ENCODE measurements around the gene PIMREG.

The PIMREG gene

DNA sequence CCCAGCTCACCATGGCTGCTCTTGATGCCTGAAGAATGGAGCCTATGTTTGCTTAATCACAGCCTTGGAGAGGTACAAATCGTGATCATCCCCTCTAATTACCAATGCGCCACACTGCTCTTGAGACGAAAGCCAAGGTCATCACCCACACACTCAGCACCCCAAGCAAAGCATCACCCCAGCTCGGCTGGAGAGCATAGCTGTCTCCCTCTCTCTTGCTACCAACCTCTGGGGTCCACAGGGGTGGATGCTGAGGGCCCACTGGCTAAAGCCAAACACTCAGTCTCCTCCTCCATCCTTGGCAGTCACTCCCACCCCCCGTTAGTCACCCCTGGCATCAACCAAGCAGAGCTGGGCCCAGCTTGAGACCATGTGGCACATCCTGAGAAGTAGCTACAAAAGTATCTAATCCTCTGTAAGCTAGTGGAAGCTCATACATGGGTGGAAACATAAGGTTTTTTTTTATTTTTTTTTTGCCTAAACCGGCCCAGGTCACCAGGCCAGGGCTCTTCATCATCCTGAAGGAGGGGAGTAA lies 44.8 kb downstream of the PIMREG start:
- TF ChIP-seq, protein P1, sequence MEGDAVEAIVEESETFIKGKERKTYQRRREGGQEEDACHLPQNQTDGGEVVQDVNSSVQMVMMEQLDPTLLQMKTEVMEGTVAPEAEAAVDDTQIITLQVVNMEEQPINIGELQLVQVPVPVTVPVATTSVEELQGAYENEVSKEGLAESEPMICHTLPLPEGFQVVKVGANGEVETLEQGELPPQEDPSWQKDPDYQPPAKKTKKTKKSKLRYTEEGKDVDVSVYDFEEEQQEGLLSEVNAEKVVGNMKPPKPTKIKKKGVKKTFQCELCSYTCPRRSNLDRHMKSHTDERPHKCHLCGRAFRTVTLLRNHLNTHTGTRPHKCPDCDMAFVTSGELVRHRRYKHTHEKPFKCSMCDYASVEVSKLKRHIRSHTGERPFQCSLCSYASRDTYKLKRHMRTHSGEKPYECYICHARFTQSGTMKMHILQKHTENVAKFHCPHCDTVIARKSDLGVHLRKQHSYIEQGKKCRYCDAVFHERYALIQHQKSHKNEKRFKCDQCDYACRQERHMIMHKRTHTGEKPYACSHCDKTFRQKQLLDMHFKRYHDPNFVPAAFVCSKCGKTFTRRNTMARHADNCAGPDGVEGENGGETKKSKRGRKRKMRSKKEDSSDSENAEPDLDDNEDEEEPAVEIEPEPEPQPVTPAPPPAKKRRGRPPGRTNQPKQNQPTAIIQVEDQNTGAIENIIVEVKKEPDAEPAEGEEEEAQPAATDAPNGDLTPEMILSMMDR (IDR thresholded peaks at IDR 0.05; ENCODE audit: low read depth, low read length), result no peak
- H3K4me3 ChIP-seq (ENCODE audit: low read depth, low read length), result no peak overlapping the region

DNA sequence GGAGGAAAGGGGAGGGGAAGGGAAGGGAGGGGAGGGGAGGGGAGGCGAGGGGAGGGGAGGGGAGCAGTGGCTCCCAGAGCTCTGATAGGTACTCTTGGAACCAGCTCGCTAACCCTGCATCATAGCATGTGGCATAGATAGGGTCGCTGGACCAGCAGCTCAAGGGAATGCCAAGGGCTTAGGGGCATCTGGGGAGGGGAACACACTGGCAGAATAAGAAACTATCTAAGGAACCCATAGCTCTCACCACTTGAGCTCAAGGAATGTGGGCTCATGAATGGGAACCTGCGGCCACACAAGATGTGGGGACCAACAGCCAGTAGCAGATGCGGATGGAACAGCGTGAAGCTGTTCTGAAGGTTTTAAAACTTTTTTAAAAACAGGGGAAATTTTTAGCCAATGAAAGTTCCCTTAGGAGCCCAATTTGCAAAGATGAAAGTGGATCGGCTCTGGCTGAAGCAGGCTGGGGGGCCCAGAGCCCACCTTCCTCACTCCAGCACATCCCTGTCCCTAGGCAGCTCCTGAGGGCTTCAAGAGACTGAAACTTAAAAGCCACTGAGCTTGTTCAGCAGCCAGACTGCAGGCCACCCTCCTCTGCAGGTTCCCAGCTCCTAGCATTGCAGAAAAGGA lies 46.9 kb downstream of the PIMREG start:
- H3K4me3 ChIP-seq (ENCODE audit: low read depth, low read length), result no peak overlapping the region
- TF ChIP-seq, protein P1 (IDR thresholded peaks at IDR 0.05; ENCODE audit: low read depth, low read length), result no peak

DNA sequence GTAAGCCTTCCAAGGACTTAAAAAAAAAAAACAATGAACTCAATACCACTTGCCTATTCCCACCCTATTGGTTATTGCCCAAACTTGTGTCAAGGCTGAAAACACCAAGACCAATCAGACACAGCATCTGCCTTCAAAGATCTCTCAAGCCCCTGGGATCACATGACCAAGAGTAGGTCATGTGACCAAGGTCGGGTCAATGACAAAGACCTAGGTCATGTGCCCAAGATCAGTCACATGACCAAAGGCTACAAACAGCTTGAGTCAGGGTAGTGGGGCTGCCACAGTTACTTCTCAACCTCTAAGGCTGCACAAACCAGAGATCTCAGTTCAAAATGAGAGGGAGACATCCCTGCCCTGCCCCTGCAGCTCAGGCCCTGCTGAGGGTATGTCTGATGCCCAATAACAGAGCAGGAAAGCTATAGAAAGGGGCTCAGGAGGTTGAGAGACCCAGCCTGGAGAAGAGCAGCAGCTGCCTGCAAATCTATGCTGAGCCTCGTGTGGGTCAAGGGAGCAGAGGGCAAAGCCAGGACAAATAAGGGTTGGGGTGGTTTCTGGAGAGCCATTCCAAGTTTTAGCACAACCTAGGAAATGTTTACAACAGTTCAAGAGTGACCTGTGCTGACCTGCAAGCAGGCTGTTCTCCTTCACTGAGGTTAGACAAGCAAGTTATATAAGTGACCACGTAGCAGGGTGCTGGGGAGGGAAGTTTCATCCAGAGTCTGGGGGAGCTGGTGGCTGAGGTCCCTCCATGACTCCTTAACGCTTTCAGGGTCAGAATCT lies 48.8 kb downstream of the PIMREG start:
- H3K4me3 ChIP-seq (ENCODE audit: low read depth, low read length), result no peak overlapping the region
- TF ChIP-seq, protein P1 (IDR thresholded peaks at IDR 0.05; ENCODE audit: low read depth, low read length), result no peak

DNA sequence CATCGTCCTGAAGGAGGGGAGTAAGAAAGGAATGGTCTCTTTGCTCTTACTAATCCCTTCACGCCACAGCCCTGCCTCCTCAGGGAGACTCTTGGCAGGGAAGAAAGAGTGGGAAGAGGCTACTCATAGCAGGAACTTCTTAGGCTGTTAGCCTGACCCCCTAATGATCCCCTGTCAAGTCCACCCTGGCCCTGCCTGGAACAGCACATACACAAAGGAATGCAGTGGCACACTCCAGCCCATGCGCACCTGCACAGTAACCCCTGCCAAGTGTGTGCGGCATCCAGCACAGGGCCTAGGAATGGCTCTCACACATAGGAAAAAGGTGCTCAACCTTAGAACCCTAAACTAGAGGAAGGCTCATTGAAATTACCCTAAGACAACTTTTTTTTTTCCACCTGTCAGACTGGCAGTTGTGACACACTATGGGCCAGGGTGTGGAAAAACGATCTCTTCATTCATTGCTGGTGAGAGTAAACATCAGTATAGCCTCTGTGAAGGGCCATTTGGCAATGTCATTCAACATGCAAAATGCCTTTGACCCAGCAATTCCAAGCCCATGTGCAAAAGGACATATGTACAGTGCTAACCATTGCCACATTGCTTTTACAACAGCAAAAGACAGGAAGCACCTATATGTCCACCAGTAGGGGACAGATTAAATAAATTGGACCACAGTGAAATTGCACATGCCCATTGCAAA lies 50.1 kb downstream of the PIMREG start:
- H3K4me3 ChIP-seq (ENCODE audit: low read depth, low read length), result no peak overlapping the region
- TF ChIP-seq, protein P1 (IDR thresholded peaks at IDR 0.05; ENCODE audit: low read depth, low read length), result no peak

DNA sequence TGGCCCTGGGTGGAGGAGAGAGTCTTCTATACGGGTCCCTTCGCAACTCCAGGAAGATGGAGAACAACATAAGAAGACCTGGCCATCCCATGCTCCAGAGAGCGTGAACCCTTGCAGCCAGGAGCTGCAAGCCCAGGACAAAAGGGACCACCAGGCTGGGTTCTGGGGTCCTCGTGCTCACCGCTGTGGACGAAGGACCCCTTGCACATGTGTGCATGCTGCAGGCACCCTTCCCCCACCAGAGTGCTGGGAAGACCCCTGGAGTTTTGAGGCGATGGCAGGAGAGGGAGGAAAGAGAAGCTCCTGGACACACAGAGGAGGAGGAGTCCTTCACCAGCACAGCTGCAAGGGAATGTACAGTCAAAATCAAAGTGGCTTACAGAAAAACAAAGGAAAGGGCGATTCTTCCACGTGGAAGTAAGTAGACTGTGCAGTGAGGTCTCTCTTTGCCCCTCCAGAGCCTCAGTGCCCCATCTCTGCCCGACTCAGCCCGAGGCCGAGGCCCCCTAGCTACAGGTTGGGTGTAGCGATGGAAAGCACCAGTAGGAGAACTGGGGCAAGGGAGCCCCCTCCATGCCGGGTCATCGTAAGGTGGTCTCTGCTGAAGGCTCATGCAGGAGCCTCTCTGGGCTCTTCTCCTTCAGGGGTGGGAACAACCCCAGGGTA lies 51.3 kb downstream of the PIMREG start:
- TF ChIP-seq, protein P1 (IDR thresholded peaks at IDR 0.05; ENCODE audit: low read depth, low read length), result no peak
- H3K4me3 ChIP-seq (ENCODE audit: low read depth, low read length), result no peak overlapping the region

DNA sequence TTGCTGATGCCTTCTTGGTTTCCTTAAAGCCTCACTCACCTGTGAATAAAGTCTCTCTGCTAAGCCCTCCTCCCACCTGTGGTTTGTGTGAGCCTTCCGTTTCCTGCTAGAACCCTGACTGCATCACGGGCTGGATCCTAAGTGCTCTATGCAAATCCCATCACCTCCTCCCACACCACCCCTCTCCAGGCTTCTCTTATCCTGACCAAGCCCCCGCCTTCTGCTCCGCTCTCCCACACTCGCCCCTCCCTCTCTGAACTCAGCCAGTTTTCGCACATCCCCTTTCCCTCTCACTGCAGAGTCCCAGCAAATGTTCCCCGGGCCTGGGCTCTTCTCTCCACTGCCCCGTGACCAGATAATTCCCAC lies 51.8 kb downstream of the PIMREG start:
- no peak overlapping the region for H3K4me3 ChIP-seq (ENCODE audit: low read depth, low read length)
- TF ChIP-seq, protein P1 (IDR thresholded peaks at IDR 0.05; ENCODE audit: low read depth, low read length), result no peak

All from WI38 (cell line).